ENCODE measurements around the gene DDX47.
"Not testable (repeated sequence)": the region's sequence is repeated elsewhere in the genome, so short reads cannot be mapped to it uniquely, and the experiment has no call there.

DNA sequence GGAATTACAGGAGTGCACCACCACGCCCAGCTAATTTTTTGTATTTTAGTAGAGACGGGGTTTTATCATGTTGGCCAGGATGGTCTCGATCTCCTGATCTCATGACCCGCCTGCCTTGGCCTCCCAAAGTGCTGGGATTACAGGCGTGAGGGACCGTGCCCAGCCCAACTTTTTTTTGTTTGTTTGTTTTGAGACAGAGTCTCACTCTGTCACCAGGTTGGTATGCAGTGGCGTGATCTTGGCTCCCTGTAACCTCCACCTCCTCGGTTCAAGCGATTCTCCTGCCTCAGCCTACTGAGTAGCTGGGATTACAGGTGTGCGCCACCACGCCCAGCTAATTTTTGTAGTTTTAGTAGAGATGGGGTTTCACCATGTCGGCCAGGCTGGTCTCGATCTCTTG, 28.3 kb downstream of the DDX47 start:
- not testable (repeated sequence) for TF ChIP-seq CTCF (conservative IDR thresholded peaks at IDR 0.05); ZFX (IDR thresholded peaks at IDR 0.05)
